CD4-positive, alpha-beta T cell treated with Interleukin-1 beta for 1 hour (primary cell): Measurements from ENCODE around the gene ARL4C.
A peak's percentile ranks its signal among the peaks of the same experiment; 100 is the strongest.
"Not testable (repeated sequence)": the region's sequence is repeated elsewhere in the genome, so short reads cannot be mapped to it uniquely, and the experiment has no call there.

ENCODE experiments used
- DNase-seq, 2 donors: peaks; one replicate each; pipeline ENCODE4 v3.0.0-alpha.2; 2020 to 2022

The ARL4C gene

GRCh38 chr2:234472155-234472554 lies 24.7 kb downstream of the ARL4C start:
- no peak for DNase-seq

- DNase-seq, result no peak
These were observed 26.9 kb downstream of the ARL4C start for GRCh38 chr2:234469972-234470371.

- no peak for DNase-seq
These were observed 27.5 kb downstream of the ARL4C start for GRCh38 chr2:234469251-234469845.

- no peak for DNase-seq
These were observed 28.4 kb downstream of the ARL4C start for GRCh38 chr2:234468503-234468902.

- DNase-seq, result no peak
These were observed 29.6 kb downstream of the ARL4C start for GRCh38 chr2:234467289-234467688.

GRCh38 chr2:234464291-234464645 lies 32.6 kb downstream of the ARL4C start:
- DNase-seq, result no peak

GRCh38 chr2:234463626-234464290 lies 33.1 kb downstream of the ARL4C start:
- peak; percentile 78 to 79 for DNase-seq

- no peak for DNase-seq
These were observed 34.5 kb downstream of the ARL4C start for GRCh38 chr2:234462218-234462992.

GRCh38 chr2:234459401-234460009 lies 37.4 kb downstream of the ARL4C start:
- no peak for DNase-seq

- no peak for DNase-seq
These were observed 38.4 kb downstream of the ARL4C start for GRCh38 chr2:234458466-234458865.

- no peak for DNase-seq
These were observed 39.5 kb downstream of the ARL4C start for GRCh38 chr2:234457421-234457820.

- DNase-seq, result not testable (repeated sequence)
These were observed 41.6 kb downstream of the ARL4C start for GRCh38 chr2:234455246-234455645.

GRCh38 chr2:234454433-234454832 lies 42.4 kb downstream of the ARL4C start:
- DNase-seq, result peak; percentile 43 to 56

- DNase-seq, result peak; percentile 29 to 35
These were observed 43.7 kb downstream of the ARL4C start for GRCh38 chr2:234453216-234453615.

- peak in 1 of 2 donors; percentile 33 for DNase-seq
These were observed 44.8 kb downstream of the ARL4C start for GRCh38 chr2:234451852-234452625.

GRCh38 chr2:234451242-234451641 lies 45.6 kb downstream of the ARL4C start:
- no peak for DNase-seq

- no peak for DNase-seq
These were observed 46.3 kb downstream of the ARL4C start for GRCh38 chr2:234450431-234451124.

- DNase-seq, result no peak
These were observed 48.2 kb downstream of the ARL4C start for GRCh38 chr2:234448506-234449184.

GRCh38 chr2:234447963-234448362 lies 48.9 kb downstream of the ARL4C start:
- no peak for DNase-seq

- no peak for DNase-seq
These were observed 49.7 kb downstream of the ARL4C start for GRCh38 chr2:234447189-234447588.

- DNase-seq, result peak; percentile 87 to 94
These were observed 50.3 kb downstream of the ARL4C start for GRCh38 chr2:234446404-234447076.
